GM19468 (cell line): ENCODE data around the gene KRTAP4-1.
A peak's percentile ranks its signal among the peaks of the same experiment; 100 is the strongest.
"Not testable (repeated sequence)": the region's sequence is repeated elsewhere in the genome, so short reads cannot be mapped to it uniquely, and the experiment has no call there.

Source experiments
- ATAC-seq: cut with Tn5 transposase; IDR thresholded peaks from one replicate; pipeline ENCODE4 v1.9.1; 2021; ENCODE audit warnings: mild to moderate bottlenecking, moderate library complexity, moderate number of reproducible peaks; ENCODE audit not compliant: unreplicated experiment; ENCODE audit errors: extremely low read depth

KRTAP4-1 gene

DNA sequence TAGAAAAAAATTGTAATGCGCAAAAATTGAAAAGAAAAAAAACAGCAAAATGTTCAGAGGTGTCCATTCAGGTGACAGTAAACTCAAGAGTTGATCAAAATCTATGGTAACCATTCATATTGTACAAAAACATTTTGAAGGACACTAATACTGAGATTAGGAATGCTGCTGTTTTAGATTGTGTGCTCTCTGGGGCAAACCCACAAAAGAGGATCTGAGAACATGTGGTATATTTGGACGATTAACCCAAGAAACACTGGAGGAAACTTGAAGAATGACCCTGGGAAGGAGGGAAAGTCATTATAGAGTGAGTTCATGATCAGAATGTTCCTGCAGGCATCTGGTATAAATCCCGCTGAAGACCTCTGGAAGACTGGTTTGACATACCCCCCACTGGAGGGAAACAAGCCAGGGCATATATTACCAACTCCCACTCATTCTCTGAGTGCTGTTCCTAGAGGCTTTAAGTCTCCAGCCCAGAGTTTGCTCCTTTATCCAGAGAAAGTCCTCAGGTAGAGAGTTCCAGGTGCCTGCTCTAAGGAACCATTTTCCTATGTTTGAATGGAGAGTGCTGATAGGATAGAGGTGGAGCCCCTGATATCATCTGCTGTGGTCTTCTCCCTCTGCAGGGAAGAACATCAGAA, 7.8 kb downstream of the KRTAP4-1 start:
- peak; percentile 14 for ATAC-seq

DNA sequence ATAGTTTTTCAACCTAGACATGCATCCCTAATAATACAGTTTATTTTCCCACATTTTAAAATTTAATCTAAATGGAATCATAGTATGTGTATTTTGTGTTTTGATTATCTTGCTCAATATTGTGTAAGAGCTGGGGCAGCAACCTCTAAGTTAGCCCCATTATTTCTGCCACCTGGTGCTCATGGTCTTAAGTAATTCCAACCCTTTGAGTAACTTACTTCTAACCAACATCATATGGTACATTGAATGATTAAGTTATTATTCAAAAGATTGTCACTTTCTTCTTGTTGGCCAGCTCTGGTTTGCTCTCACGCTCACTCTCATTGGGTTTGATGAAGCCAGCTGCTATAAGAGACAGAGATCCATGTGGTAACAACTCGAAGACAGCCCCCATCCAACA, 12.8 kb downstream of the KRTAP4-1 start:
- no peak for ATAC-seq

DNA sequence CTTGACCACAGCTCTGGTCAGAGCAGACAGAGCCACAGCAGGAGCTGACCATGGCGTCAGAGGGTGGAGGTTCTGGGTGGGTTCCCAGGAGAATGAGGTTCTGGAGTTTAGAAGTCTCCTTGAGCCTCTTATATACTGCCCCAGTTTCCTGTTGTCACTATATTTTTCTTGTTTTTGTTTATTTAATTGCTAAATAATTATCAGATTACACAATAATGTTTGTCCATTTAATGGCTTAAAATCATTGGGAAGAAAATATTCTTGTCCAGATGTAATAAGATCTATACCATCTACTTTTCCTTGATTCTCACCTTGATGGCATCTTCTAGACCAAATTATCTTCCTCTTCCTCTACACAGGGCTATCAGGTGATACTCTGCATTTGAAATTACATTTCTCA, 16.6 kb downstream of the KRTAP4-1 start, which contains the start of gene KRTAP4-3:
Gene KRTAP4-3, minus strand, starts transcription at position 101 of the 400 bp plus-strand sequence. Its CDS starts 49 bp downstream, at position 52.
- no peak for ATAC-seq

DNA sequence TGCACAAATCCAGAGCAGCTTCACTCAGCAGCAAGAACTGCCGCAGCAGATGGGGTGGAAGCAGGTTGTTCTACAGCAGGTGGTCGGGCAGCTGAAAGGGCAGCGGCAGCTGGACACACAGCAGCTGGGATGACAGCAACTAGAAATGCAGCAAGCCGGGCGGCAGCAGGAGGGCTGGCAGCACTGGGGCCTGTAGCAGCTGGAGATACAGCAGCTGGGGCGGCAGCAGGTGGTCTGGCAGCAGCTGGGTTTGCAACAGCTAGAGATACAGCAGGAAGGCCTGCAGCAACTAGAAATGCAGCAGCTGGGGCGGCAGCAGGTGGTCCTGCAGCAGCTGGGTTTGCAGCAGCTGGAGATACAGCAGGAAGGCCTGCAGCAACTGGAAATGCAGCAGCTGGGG, 17.1 kb downstream of the KRTAP4-1 start:
- no peak for ATAC-seq

DNA sequence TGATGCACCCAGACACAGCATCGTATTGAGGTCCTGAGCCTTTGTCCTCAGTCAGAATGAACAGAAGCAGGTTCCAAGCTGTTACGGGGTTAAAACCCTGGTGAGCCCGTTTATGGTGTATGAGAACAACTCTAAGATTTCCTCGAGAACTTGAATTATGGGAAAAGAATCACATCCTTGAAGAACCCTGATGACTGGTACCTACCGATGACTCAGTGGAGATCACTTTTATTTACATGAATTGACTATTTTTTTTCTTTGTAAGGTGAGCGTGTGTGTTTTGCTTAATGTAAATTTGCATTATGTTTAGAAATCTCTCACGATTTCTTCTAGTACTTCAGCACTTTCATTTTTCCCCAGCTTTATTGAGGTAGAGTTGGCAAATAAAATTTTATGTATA, 20.9 kb downstream of the KRTAP4-1 start:
- no peak for ATAC-seq

DNA sequence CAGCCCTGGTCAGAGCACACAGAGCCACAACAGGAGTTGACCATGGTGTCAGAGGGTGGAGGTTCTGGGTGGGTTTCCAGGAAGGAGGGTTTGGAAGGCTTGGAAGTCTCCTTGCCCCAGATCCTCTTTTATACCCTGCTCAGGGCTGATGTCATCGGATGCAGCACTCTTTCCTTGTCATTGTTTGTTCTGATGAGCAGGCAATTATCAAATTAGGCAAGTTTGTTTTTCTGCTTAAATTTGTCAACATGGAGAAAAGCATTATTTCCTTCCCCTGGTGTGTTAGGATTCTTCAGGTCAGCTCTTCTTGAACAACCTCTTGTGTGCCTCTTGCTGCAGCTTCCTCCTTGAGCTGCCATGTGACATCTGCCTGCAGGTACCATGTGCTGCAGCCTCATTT, 24.1 kb downstream of the KRTAP4-1 start, which contains the start of gene KRTAP4-4:
Gene KRTAP4-4, minus strand, starts transcription at position 101 of the 400 bp plus-strand sequence. Its CDS starts 57 bp downstream, at position 44.
- no peak for ATAC-seq

DNA sequence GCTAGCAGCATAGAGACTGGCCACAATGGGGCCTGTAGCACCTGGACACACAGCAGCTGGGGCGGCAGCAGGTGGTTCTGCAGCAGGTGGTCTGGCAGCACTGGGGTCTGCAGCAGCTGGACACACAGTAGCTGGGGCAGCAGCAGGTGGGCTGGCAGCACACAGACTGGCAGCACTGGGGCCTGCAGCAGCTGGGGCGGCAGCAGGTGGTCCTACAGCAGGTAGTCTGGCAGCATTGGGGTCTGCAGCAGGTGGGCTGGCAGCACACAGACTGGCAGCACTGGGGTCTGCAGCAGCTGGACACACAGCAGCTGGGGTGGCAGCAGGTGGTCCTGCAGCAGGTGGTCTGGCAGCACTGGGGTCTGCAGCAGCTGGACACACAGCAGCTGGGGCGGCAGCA, 24.5 kb downstream of the KRTAP4-1 start:
- not testable (repeated sequence) for ATAC-seq

DNA sequence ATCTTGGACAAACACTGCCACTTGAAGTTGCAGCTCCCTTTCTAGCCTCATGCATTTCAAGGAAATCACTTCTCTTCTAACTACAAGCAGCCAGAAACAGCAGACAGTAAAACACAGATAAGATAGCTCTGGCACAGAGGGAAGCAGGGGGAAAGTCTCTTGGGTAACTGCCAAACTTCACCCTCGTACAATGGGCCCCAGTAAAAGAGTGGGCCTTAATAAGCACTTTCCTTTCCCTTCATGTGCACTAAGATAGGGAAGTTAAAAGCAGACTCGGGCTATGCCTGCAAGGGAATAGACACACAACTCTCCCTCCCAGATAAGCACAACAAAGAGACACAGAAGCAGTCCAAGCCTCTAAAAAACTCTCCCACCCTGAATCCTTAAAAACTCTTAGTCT, 30.9 kb downstream of the KRTAP4-1 start:
- no peak for ATAC-seq

DNA sequence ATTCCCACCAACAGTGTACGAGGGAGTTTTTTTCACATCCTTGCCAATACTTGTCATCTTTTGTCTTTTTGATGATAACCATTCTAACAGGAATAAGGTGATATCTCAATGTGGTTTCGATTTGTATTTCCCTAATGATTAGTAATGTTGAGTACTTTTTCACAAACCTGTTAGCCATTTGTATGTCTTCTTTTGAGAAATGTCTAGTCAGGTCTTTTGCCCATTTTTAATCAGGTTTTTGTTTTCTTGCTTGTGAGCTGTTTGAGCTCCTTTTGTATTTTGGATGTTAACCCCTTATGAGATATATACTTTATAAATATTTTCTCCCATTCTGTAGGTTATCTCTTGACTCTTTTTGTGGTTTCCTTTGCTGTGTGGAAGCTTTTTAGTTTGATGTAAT, 33.2 kb downstream of the KRTAP4-1 start:
- no peak for ATAC-seq

DNA sequence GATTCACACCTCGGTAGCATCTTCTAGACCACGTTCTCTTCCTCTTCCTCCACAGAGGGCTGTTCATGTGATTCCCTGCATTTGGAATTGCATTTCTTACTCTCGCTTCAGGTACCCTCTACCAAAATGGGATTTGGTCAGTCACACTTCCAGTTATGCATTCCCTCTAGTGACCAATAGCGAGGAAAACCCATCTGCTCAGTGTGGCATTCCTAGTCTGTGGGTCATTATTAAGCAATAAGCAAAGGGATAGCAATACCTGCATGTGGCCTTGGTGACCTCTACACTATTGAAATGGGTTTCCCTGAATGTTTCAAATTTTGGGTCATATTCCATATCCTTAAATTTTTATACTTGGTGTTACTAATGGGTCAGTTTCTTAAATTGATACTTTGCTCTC, 34.7 kb downstream of the KRTAP4-1 start:
- no peak for ATAC-seq

DNA sequence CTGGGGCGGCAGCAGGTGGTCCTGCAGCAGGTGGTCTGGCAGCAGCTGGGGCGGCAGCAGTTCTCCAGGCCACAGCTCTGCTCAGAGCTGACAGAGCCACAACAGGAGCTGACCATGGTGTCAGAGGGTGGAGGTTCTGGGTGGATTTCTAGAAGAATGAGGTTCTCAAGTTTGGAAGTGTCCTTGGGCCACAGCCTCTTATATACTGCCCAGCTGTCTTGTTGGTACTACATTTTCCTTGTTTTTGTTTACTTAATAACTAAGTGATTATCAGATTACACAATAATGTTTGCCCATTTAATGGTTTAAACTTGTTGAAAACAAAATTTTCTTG, 35.1 kb downstream of the KRTAP4-1 start, which contains the start of gene KRTAP4-5:
Gene KRTAP4-5, minus strand, starts transcription at position 174 of the 334 bp plus-strand sequence. Its CDS starts 58 bp downstream, at position 116.
- no peak for ATAC-seq

DNA sequence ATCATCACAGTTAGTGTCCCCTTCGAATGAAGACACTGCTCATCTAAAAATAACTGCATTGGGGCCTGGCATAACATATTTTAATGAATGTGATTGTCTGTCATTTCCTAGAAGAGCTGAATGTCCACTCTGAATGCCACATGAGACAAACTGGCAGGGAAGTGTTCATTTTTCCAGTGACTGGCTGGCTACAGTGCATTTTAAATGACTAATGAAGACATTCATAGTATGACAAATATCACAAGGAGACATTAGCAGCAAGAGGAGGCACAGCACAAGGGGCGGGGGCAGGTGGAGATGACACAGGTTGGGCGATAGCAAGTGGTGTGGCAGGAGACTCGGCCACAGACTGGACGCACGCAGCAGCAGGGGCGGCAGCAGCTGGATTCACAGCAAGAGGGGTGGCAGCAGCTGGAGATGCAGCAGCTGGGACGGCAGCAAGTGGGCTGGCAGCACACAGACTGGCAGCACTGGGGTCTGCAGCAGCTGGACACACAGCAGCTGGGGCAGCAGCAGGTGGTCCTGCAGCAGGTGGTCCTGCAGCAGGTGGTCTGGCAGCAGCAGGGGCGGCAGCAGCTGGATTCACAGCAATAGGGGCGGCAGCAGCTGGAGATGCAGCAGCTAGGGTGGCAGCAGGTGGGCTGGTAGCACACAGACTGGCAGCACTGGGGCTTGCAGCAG, 35.6 kb downstream of the KRTAP4-1 start:
- not testable (repeated sequence) for ATAC-seq

DNA sequence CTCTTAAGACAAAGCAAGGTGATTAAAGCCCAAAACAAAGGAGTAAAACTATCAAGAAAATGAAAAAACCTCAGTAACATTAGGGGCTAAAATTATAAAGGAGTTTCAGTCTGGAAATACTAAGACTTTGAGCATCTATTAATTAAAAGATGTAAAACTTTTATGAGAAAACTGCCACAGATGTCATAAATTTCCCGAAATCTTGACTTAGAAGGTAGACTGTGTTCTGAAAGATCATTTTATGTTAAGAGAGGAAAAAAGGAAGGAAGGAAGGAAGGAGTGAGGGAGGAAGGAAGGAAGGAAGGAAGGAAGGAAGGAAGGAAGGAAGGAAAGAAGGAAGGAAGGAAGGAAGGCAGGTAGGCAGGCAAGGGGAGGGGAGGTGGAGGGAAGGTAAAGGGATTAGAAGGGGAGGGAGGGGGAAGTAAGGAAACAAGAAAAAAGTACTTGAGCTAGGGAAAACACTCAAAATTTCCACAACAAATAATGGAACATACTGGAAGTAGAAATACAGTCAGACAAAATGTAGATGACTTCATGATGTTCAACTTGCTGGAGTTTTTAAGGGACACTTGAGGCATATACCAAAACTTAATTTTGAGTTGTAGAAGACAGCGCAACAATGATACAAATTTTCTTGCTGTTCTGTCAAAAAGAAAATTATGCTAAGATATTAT, 37.0 kb downstream of the KRTAP4-1 start:
- no peak for ATAC-seq

DNA sequence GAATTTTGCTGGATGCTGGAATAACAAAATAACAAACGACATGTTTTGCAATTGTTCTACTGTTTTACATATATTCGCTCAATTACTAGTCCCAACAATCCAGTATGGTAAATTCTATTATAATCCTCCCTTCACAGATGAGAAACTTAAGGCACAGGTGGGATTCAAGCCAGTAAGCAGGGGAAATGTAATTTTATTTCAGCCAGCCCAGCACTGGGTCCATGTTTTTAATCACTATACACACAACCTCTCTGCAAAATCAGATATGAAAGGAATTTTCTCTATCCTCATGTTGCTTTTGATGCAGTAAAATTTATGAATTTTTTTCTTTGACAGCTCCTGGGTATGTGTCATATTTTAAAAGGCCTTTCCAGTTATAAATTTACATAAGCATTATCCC, 39.5 kb downstream of the KRTAP4-1 start:
- no peak for ATAC-seq

DNA sequence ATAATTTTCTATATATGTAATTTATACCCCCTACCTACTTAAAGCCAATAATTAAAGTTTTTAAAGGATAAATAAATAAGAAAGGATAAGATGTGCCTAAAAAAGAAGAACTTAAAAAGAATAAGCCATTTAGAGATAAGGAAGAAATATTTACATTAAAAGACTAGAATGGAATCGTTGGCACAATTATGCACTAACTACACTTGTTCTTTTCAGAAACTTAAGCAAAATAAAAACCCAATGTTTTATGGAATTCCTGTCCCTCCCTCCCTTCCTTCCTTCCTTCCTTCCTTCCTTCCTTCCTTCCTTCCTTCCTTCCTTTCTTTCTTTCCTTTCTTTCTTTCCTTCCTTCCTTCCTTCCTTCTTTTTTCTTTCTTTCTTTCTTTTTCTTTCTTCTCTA, 39.9 kb downstream of the KRTAP4-1 start:
- ATAC-seq, result no peak

DNA sequence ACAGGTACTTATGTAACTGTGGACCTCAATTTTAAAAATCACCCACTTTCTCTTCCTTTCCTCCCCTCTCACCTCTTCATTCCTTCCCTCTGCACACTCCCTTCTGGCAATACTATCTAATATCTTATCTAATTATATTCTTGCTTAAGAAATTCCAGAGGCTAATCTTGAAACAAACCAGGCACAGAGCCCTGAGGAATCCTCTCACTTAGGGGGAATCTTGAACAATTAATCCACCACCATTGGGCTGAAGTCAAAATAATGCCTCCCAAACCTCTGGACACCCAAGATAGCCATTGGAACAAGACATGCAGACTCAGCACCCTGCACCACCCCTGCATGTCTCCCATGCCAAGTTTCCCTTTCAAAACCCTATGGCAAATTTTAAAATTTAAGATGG, 43.4 kb downstream of the KRTAP4-1 start:
- no peak for ATAC-seq

DNA sequence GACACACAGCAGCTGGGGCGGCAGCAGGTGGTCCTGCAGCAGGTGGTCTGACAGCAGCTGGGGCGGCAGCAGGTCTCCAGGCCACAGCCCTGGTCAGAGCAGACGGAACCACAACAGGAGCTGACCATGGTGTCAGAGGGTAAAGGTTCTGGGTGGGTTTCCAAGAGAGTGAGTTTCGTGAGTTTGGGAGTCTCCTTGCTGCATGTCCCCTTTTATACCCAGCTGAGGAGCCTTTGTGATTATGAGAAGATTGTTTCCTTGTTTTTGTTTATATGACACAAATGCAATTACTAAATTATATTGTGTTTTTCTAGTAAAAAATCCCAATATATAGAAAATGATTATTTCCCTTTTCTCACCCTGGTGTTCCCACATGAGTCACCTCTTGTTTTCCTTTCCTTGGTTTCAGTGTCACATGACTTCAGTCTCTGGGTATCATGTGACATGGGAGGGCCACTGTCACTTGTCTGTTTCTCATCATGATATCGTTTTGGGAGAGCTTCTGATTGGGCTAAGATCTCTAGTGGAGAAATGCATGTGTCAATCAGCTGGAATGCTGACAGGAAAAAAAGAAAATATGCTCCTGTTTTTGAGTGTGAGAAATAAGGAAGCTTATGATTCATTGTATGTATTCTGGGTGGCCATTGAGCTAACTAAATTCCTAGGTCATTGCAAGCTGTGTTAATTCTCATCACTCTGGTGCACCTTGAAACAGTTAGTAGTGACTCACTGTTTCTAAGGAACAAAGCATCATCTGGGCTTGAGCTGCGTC, 44.2 kb downstream of the KRTAP4-1 start, which contains the start of gene KRTAP4-6:
Gene KRTAP4-6, minus strand, starts transcription at position 185 of the 772 bp plus-strand sequence. Its CDS starts 57 bp downstream, at position 128.
- ATAC-seq, result no peak

DNA sequence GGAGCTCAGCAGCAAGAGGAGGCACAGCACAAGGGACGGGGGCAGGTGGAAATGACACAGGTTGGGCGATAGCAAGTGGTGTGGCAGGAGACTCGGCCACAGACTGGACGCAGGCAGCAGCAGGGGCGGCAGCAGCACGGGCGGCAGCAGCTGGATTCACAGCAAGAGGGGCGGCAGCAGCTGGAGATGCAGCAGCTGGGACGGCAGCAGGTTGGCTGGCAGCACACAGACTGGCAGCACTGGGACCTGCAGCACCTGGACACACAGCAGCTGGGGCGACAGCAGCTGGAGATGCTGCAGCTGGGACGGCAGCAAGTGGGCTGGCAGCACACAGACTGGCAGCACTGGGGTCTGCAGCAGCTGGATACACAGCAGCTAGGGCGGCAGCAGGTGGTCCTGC, 44.8 kb downstream of the KRTAP4-1 start:
- not testable (repeated sequence) for ATAC-seq
